SK-N-SH treated with all-trans-retinoic acid at 6 μM for 48 hours (cell line): ENCODE results near the gene FTCD.

Source experiments
- TCF4 ChIP-seq: fragments of 250-450 bp; sonication (Bioruptor Pico); IDR thresholded peaks from 2 replicates; pipeline ENCODE4 v1.8.0; 2021; ENCODE audit warnings: mild to moderate bottlenecking, moderate library complexity, borderline replicate concordance
- ZFP3 ChIP-seq: fragments of 250-450 bp; sonication (Bioruptor Pico); IDR thresholded peaks from 2 replicates; pipeline ENCODE4 v1.5.0; 2020; ENCODE audit warnings: mild to moderate bottlenecking, moderate library complexity
- TF ChIP-seq, protein P1 (sequence below): fragments of 250-450 bp; sonication (Bioruptor Pico); IDR thresholded peaks from 2 replicates; pipeline ENCODE4 v1.8.0; 2021; ENCODE audit warnings: low read depth, mild to moderate bottlenecking, moderate library complexity, borderline replicate concordance

GRCh38 chr21:46131588-46131837 is 23.9 kb downstream of the FTCD start:
- TF ChIP-seq ZFP3 (CRISPR knock-in tag) (no peak), TCF4 (no peak)
- TF ChIP-seq, protein P1, sequence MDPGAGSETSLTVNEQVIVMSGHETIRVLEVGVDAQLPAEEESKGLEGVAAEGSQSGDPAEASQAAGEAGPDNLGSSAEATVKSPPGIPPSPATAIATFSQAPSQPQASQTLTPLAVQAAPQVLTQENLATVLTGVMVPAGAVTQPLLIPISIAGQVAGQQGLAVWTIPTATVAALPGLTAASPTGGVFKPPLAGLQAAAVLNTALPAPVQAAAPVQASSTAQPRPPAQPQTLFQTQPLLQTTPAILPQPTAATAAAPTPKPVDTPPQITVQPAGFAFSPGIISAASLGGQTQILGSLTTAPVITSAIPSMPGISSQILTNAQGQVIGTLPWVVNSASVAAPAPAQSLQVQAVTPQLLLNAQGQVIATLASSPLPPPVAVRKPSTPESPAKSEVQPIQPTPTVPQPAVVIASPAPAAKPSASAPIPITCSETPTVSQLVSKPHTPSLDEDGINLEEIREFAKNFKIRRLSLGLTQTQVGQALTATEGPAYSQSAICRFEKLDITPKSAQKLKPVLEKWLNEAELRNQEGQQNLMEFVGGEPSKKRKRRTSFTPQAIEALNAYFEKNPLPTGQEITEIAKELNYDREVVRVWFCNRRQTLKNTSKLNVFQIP: no peak
